Pancreas (tissue), 10 donors: Measurements from ENCODE around the gene PODXL2. TPM values are rescaled to one million over a fixed set of nuclear protein-coding genes. Genes with fewer than 3 reads are reported as not detected.

ENCODE experiments used
- ATAC-seq, 4 donors: fragments of 200-7000 bp; cut with Tn5 transposase; one replicate each; pipeline versions ENCODE4 v1.8.0 to v1.9.1; 2020; ENCODE audit warnings: mild to moderate bottlenecking in 4 of 4, moderate library complexity in 4 of 4
- DNase-seq, 6 donors: peaks; one replicate each; pipeline ENCODE4 v3.0.0-alpha.2; 2020
- FAIRE-seq: peaks from 2 replicates; lab custom pipeline; 2012; peaks lifted over from hg19 to GRCh38; lab: Jason Lieb, UNC
- H3K27ac ChIP-seq, 4 donors: fragments of 200-600 bp; sonication (generic); 1 replicate in 3 of 4; 2 replicates in 1 of 4; pipeline versions ENCODE4 v1.5.0 to v1.8.0; 2020
- H3K27me3 ChIP-seq, 4 donors: fragments of 200-600 bp; one replicate each; pipeline ENCODE4 v1.8.0; 2021
- H3K36me3 ChIP-seq, 3 donors: fragments of 200-600 bp; sonication (generic) in 1 of 3; one replicate each; pipeline versions ENCODE4 v1.5.0 to v1.8.0; 2020 to 2021
- H3K4me1 ChIP-seq, 3 donors: fragments of 200-600 bp; one replicate each; pipeline ENCODE4 v1.8.0; 2021
- H3K4me3 ChIP-seq, 4 donors: fragments of 200-600 bp; sonication (generic) in 2 of 4; one replicate each; pipeline versions ENCODE4 v1.5.0 to v1.8.0; 2020 to 2021
- H3K9me3 ChIP-seq, 4 donors: fragments of 200-600 bp; one replicate each; pipeline ENCODE4 v1.8.0; 2021
- CTCF ChIP-seq, 4 donors: fragments of 200-600 bp; sonication (generic) in 3 of 4; IDR thresholded peaks; one replicate each; pipeline versions ENCODE4 v1.5.0 to v1.8.0; 2021; ENCODE audit warnings: antibody characterized with exemption in 4 of 4
- WGBS, 2 donors: extraction: QIAGEN DNeasy Blood & Tissue Kit; methylation state at CpG; one replicate each; pipeline ENCODE4 v1.1.7; 2013; 5-methylcytosine and 5-hydroxymethylcytosine counted together
- intact Hi-C, 3 donors: fragments of 100-400 bp; cut with DNase I; formaldehyde crosslinking; loops; one replicate each; pipeline versions ENCODE4 v1.11.1 to v1.14.2; 2022
- polyA plus RNA-seq, 2 donors: library from polyadenylated mRNA; stranded (reverse); fragments of 200-250 nt; gene quantifications; one replicate each; pipeline ENCODE4 v1.2.3, GENCODE V29; 2013
- total RNA-seq, 6 donors: library from RNA; stranded (reverse); fragmentation: NEBNext Ultra II Directional in 4 of 6; extraction: Animal tissue kit (Norgen Biotek cat#: 25700) in 4 of 6; gene quantifications; one replicate each; pipeline versions ENCODE4 v1.2.1 to v1.2.4, GENCODE V29; 2021 to 2023
- donor health status: healthy with polysubstance abuse.
- donor health status: DM: no; HTN: no; CAD: no; lungs with moderate emphysema.
- donor health status: DM: no; HTN: no; CAD: no.
- donor health status: control.
- donor health status: control.
- donor health status: Bipolar disorder and iron deficiency.
- donor health status: DM: yes; HTN: yes; CAD: no.
- donor health status: DM: no; HTN: no; CAD: no.
- donor health status: DM: no; HTN: no; CAD: no.
- donor health status: DM: yes; HTN: yes; CAD: no.

The PODXL2 gene
- total and polyA plus RNA-seq, 8 donors: 2.5 to 18.1 (median 5.7) TPM

GRCh38 chr3:127625821-127626220 is 3.2 kb upstream of the PODXL2 start:
- Histone ChIP-seq H3K36me3 (no peaks in the 10 kb centered on the region), H3K4me1 (peaks cover 0 to 6% (median 0%) of the 10 kb centered on the region in 3 donors), H3K27ac (no peak overlapping the region), H3K27me3 (no peaks in the 10 kb centered on the region), H3K9me3 (no peaks in the 10 kb centered on the region), H3K4me3 (no peak overlapping the region)
- ATAC-seq: no peak
- no peak for DNase-seq
- 41 to 46% methylated on average over 2 of the region's 2 CpGs for WGBS, 2 donors
- FAIRE-seq: no peak
- no peak for TF ChIP-seq CTCF (IDR thresholded peaks at IDR 0.05)
- intact Hi-C loops: no loop called here

GRCh38 chr3:127628426-127628787 is 578 bp upstream of the PODXL2 start:
- no peak overlapping the region for H3K4me3 ChIP-seq
- DNase-seq (no peak), ATAC-seq (no peak), FAIRE-seq (no peak)
- peaks cover 0 to 6% (median 0%) of the 10 kb centered on the region in 3 donors for H3K4me1 ChIP-seq
- H3K27ac ChIP-seq: no peak overlapping the region
- no peaks in the 10 kb centered on the region for H3K27me3 ChIP-seq
- H3K9me3 ChIP-seq: no peaks in the 10 kb centered on the region
- TF ChIP-seq CTCF (IDR thresholded peaks at IDR 0.05): no peak
- 77 to 82% methylated on average over 4 of the region's 4 CpGs for WGBS, 2 donors
- intact Hi-C loops: no loop called here
- H3K36me3 ChIP-seq: no peaks in the 10 kb centered on the region

GRCh38 chr3:127629467-127630403 is 750 bp downstream of the PODXL2 start:
- Histone ChIP-seq H3K4me1 (peaks cover 0 to 6% (median 0%) of the 10 kb centered on the region in 3 donors), H3K27ac (no peak overlapping the region), H3K27me3 (no peaks in the 10 kb centered on the region), H3K9me3 (no peaks in the 10 kb centered on the region), H3K36me3 (no peaks in the 10 kb centered on the region), H3K4me3 (peak overlapping the region in 3 of 4 donors; percentile 14 to 58 (median 39))
- peak in 1 of 6 donors; percentile 16 for DNase-seq
- ATAC-seq: peak; percentile 21 to 49 (median 41)
- intact Hi-C loops: no loop called here
- no peak for FAIRE-seq
- no peak for TF ChIP-seq CTCF (IDR thresholded peaks at IDR 0.05)
- 18 to 27% methylated on average over 52 to 65 of the region's 65 CpGs for WGBS, 2 donors

GRCh38 chr3:127630811-127631714 is 2.1 kb downstream of the PODXL2 start:
- intact Hi-C loops: no loop called here
- H3K4me3 ChIP-seq: no peak overlapping the region
- H3K27me3 ChIP-seq: no peaks in the 10 kb centered on the region
- H3K36me3 ChIP-seq: no peaks in the 10 kb centered on the region
- 81 to 82% methylated on average over 12 of the region's 12 CpGs for WGBS, 2 donors
- ATAC-seq (peak in 2 of 4 donors; percentile 18 to 39), FAIRE-seq (no peak), DNase-seq (no peak)
- H3K9me3 ChIP-seq: no peaks in the 10 kb centered on the region
- H3K4me1 ChIP-seq: peaks cover 0 to 6% (median 0%) of the 10 kb centered on the region in 3 donors
- no peak overlapping the region for H3K27ac ChIP-seq
- TF ChIP-seq CTCF (IDR thresholded peaks at IDR 0.05): no peak
